A549 (cell line): Measurements from ENCODE around the gene LEKR1. TPM values are rescaled to one million over a fixed set of nuclear protein-coding genes. Genes with fewer than 3 reads are reported as not detected.

Experiments used
- ATOH8 ChIP-seq: fragments of 250-450 bp; sonication (Bioruptor Pico); IDR thresholded peaks from 2 replicates; pipeline ENCODE4 v1.5.0; 2020; ENCODE audit warnings: low read depth, mild to moderate bottlenecking, moderate library complexity
- BHLHE40 ChIP-seq: IDR thresholded peaks from 2 replicates; pipeline ENCODE4 v1.6.1; 2012; ENCODE audit warnings: low read depth, low read length, inconsistent platforms
- ELK1 ChIP-seq: fragments of 150-350 bp; IDR thresholded peaks from 2 replicates; pipeline ENCODE4 v1.6.1; 2014; ENCODE audit warnings: low read depth, mild to moderate bottlenecking, low read length
- FOSB ChIP-seq: fragments of 250-450 bp; sonication (Bioruptor Pico); IDR thresholded peaks from 2 replicates; pipeline ENCODE4 v1.5.0; 2020; ENCODE audit warnings: mild to moderate bottlenecking, moderate library complexity
- HDAC2 ChIP-seq: fragments of 200-600 bp; sonication (generic); IDR thresholded peaks from 2 replicates; pipeline ENCODE4 v1.6.1; 2016
- HES2 ChIP-seq: fragments of >200 bp; sonication (Bioruptor Twin); formaldehyde crosslinking; IDR thresholded peaks from 2 replicates; pipeline ENCODE4 v1.6.1; 2016
- HEYL ChIP-seq: fragments of 250-450 bp; sonication (Bioruptor Pico); IDR thresholded peaks from 2 replicates; pipeline ENCODE4 v1.8.0; 2021; ENCODE audit warnings: mild to moderate bottlenecking, moderate library complexity
- HOXA7 ChIP-seq: fragments of 250-450 bp; sonication (Bioruptor Pico); IDR thresholded peaks from 2 replicates; pipeline ENCODE4 v1.5.0; 2020; ENCODE audit warnings: mild to moderate bottlenecking, moderate library complexity
- HOXB13 ChIP-seq: fragments of 250-450 bp; sonication (Bioruptor Pico); IDR thresholded peaks from 2 replicates; pipeline ENCODE4 v1.5.0; 2020; ENCODE audit warnings: low read depth, mild to moderate bottlenecking, moderate library complexity
- JUN ChIP-seq, 2 experiments: fragments of >200 bp; sonication (Bioruptor Twin); formaldehyde crosslinking; IDR thresholded peaks; 2 replicates in 1 of 2; 3 replicates in 1 of 2; pipeline ENCODE4 v1.6.1; 2016 to 2017
- JUNB ChIP-seq: fragments of >200 bp; sonication (Bioruptor Twin); formaldehyde crosslinking; IDR thresholded peaks from 2 replicates; pipeline ENCODE4 v1.6.1; 2016
- KDM1A ChIP-seq: fragments of 200-600 bp; sonication (generic); IDR thresholded peaks from 2 replicates; pipeline ENCODE4 v1.6.1; 2016; ENCODE audit warnings: low read depth, mild to moderate bottlenecking
- MAFK ChIP-seq: fragments of 450-650 bp; IDR thresholded peaks from 2 replicates; pipeline ENCODE4 v1.6.1; 2014; ENCODE audit not compliant: partially characterized antibody
- NFE2L2 ChIP-seq: fragments of 150-350 bp; conservative IDR thresholded peaks from 2 replicates; pipeline ENCODE4 v1.6.1; 2014; ENCODE audit warnings: low read length
- PBX3 ChIP-seq: IDR thresholded peaks from 2 replicates; pipeline ENCODE4 v1.6.1; 2012
- POLR2A ChIP-seq: IDR thresholded peaks from 2 replicates; pipeline ENCODE4 v1.6.1; 2012; ENCODE audit warnings: mild to moderate bottlenecking, low read length
- POLR2AphosphoS2 ChIP-seq: conservative IDR thresholded peaks from 2 replicates; pipeline ENCODE4 v1.6.1; 2012; ENCODE audit warnings: low read length, improper control_type of control experiment, inconsistent platforms
- RCOR1 ChIP-seq: fragments of 150-350 bp; IDR thresholded peaks from 2 replicates; pipeline ENCODE4 v1.6.1; 2014; ENCODE audit warnings: antibody characterized with exemption, low read length, low read depth
- REST ChIP-seq: fragments of 200-600 bp; sonication (generic); IDR thresholded peaks from 2 replicates; pipeline ENCODE4 v1.6.1; 2016; ENCODE audit warnings: antibody characterized with exemption, mild to moderate bottlenecking, moderate library complexity
- RFX5 ChIP-seq: fragments of 450-650 bp; IDR thresholded peaks from 2 replicates; pipeline ENCODE4 v1.7.1; 2014; ENCODE audit warnings: antibody characterized with exemption, mild to moderate bottlenecking, moderate library complexity
- TP53 ChIP-seq: fragments of 250-450 bp; sonication (Bioruptor Pico); IDR thresholded peaks from 2 replicates; pipeline ENCODE4 v1.5.0; 2021; ENCODE audit warnings: mild to moderate bottlenecking, moderate library complexity
- ZC3H11A ChIP-seq: fragments of 450-650 bp; IDR thresholded peaks from 2 replicates; pipeline ENCODE4 v1.6.1; 2014; ENCODE audit warnings: antibody characterized with exemption, mild to moderate bottlenecking
- ZNF302 ChIP-seq: fragments of 250-450 bp; sonication (Bioruptor Pico); IDR thresholded peaks from 2 replicates; pipeline ENCODE4 v1.9.0; 2021; ENCODE audit warnings: inconsistent platforms, mild to moderate bottlenecking, moderate library complexity
- ZSCAN20 ChIP-seq: fragments of 250-450 bp; sonication (Bioruptor Pico); IDR thresholded peaks from 2 replicates; pipeline ENCODE4 v1.8.0; 2022; ENCODE audit warnings: mild to moderate bottlenecking, moderate library complexity
- polyA plus RNA-seq, 4 experiments: library from polyadenylated mRNA; depleted of rRNA in 3 of 4; stranded (reverse); fragments of >200 nt; fragmentation: RNase III in 1 of 4; extraction: RNeasy Plus Mini Kit Qiagen cat#74134 plus additional on column Dnase treatment in 1 of 4; gene quantifications; 2 replicates in 3 of 4; 3 replicates in 1 of 4; pipeline ENCODE4 v1.2.3, GENCODE V29; 2011 to 2017

The LEKR1 gene
- polyA plus RNA-seq, 2 of the 4 experiments (the other 2 are of a cell fraction): 1.3 to 1.4 TPM

GRCh38 chr3:156816794-156817645 is 9.1 kb upstream of the LEKR1 start (continued):
- TF ChIP-seq HOXB13 (CRISPR knock-in tag) (peak; percentile 72), KDM1A (no peak), JUNB (no peak), ATOH8 (CRISPR knock-in tag) (peak; percentile 92), ZC3H11A (no peak), POLR2A (peak; percentile 44), NFE2L2 (peak; percentile 36; the same call in 1 of the 2 replicates), ELK1 (no peak), HES2 (no peak), TP53 (no peak), POLR2AphosphoS2 (0 out of 2 replicates have a peak, but pooled peaks have one; percentile 16), FOSB (CRISPR knock-in tag) (peak; percentile 81; the same call in 1 of the 2 replicates), REST (0 out of 2 replicates have a peak, but pooled peaks have one; percentile 5), BHLHE40 (peak; percentile 66; the same call in 1 of the 2 replicates), HOXA7 (CRISPR knock-in tag) (no peak), ZSCAN20 (CRISPR knock-in tag) (0 out of 2 replicates have a peak, but pooled peaks have one; percentile 11), JUN (IDR thresholded peaks at IDR 0.05) (peak; percentile 43 to 93; a peak in 4 of 5 replicates), MAFK (no peak), PBX3 (peak; percentile 52), HDAC2 (no peak; the same call in 1 of the 2 replicates), HEYL (CRISPR knock-in tag) (0 out of 2 replicates have a peak, but pooled peaks have one; percentile 5), RFX5 (no peak), RCOR1 (no peak), ZNF302 (no peak)
- TF ChIP-seq, all 56 proteins: peak for 31
